Measurements from ENCODE around the gene SCUBE1. TPM values are rescaled to one million over a fixed set of nuclear protein-coding genes. Genes with fewer than 3 reads are reported as not detected.

SCUBE1 gene
- total and polyA plus RNA-seq, 2 of the 8 experiments (the other 6 are each of a cell fraction or from before 2014, with no cell fraction given), result 2.3 to 4.9 TPM

- CTCF ChIA-PET (ENCODE audit: partially characterized antibody), result interaction anchor here (0.7 to 6.1 kb wide), 7 partner anchors 15 to 136 kb away, joined by 3 to 38 read pairs (median 6); partner anchors contain the start of gene SCUBE1
- no peak overlapping the region for H3K4ac ChIP-seq (replicated peaks; ENCODE audit: insufficient read length, low read depth, low read length)
- H3K79me1 ChIP-seq (ENCODE audit: low read depth, low read length), result no peaks in the 10 kb centered on the region
Measured at GRCh38 chr22:43364169-43364435, 20.9 kb upstream of the SCUBE1 start.

More at GRCh38 chr22:43364169-43364435, 20.9 kb upstream of the SCUBE1 start:
- no peak overlapping the region for H4K91ac ChIP-seq (replicated peaks; ENCODE audit: insufficient read length, low read length)
- WGBS, 2 experiments (ENCODE audit: extremely low coverage in 1 of 2, insufficient coverage in 1 of 2, insufficient read length in 1 of 2, insufficient replicate concordance in 2 of 2, low coverage in 1 of 2, low lambda C conversion rate in 2 of 2, missing lambda C conversion rate in 1 of 2), result 91% methylated on average over 8 of the region's 8 CpGs; no CpG with 5 or more reads in 1 of the 2 experiments
- no peak overlapping the region for H3K9ac ChIP-seq (replicated peaks in 1 of 4; ENCODE audit: extremely low read depth in 1 of 4, low read depth in 3 of 4, low read length in 3 of 4)
- H2AK5ac ChIP-seq (ENCODE audit: low read depth, low read length), result no peak overlapping the region
- TF ChIP-seq POLR2AphosphoS5 (IDR thresholded peaks at IDR 0.05; ENCODE audit: low read depth, low read length) (no peak), TAF1 (IDR thresholded peaks at IDR 0.05; ENCODE audit: low read depth, low read length) (no peak), CHD2 (IDR thresholded peaks at IDR 0.05; ENCODE audit: low read length) (no peak), RXRA (IDR thresholded peaks at IDR 0.05; ENCODE audit: insufficient read depth, low read depth, low read length) (no peak), KDM1A (IDR thresholded peaks at IDR 0.05; ENCODE audit: borderline replicate concordance, low read length) (no peak), POLR2A (IDR thresholded peaks at IDR 0.05; ENCODE audit: control extremely low read depth in 1 of 2, low read depth in 2 of 2, low read length in 2 of 2) (no peak), RNF2 (IDR thresholded peaks at IDR 0.05; ENCODE audit: borderline replicate concordance, low read depth, low read length, missing control alignments, poor library complexity, severe bottlenecking) (no peak), PHF8 (conservative IDR thresholded peaks at IDR 0.05; ENCODE audit: low read depth, low read length) (no peak), JUN (IDR thresholded peaks at IDR 0.05; ENCODE audit: low read depth, low read length) (no peak)
- TF ChIP-seq, protein P1, sequence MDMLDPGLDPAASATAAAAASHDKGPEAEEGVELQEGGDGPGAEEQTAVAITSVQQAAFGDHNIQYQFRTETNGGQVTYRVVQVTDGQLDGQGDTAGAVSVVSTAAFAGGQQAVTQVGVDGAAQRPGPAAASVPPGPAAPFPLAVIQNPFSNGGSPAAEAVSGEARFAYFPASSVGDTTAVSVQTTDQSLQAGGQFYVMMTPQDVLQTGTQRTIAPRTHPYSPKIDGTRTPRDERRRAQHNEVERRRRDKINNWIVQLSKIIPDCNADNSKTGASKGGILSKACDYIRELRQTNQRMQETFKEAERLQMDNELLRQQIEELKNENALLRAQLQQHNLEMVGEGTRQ (IDR thresholded peaks at IDR 0.05; ENCODE audit: low read length), result no peak
- H3K4me3 ChIP-seq (ENCODE audit: extremely low read depth in 1 of 4, insufficient read depth in 2 of 4, low read depth in 3 of 4, low read length in 4 of 4), result no peak overlapping the region
- no peak overlapping the region for H3K4me2 ChIP-seq (ENCODE audit: insufficient read depth in 1 of 2, low read depth in 2 of 2, low read length in 2 of 2)
- no peaks in the 10 kb centered on the region for H3K27me3 ChIP-seq (replicated peaks in 1 of 4; ENCODE audit: control insufficient read depth in 3 of 4, extremely low read depth in 1 of 4, insufficient read depth in 3 of 4, low read length in 3 of 4)
- H3K36me3 ChIP-seq (ENCODE audit: control insufficient read depth in 2 of 4, insufficient read depth in 4 of 4, low read length in 3 of 4), result no peaks in the 10 kb centered on the region; a peak in 1 of 8 replicates
- no peak overlapping the region for H3K56ac ChIP-seq (replicated peaks; ENCODE audit: insufficient read length, low read depth, low read length)
- no peak overlapping the region for H4K8ac ChIP-seq (ENCODE audit: extremely low read depth, insufficient read depth, low read length)
- H2BK120ac ChIP-seq (replicated peaks; ENCODE audit: low read depth, low read length), result no peak overlapping the region
- H2BK20ac ChIP-seq (ENCODE audit: low read length), result no peak overlapping the region
- no peak overlapping the region for H3K14ac ChIP-seq (ENCODE audit: insufficient read length)
- no peak overlapping the region for H2BK5ac ChIP-seq (ENCODE audit: low read depth, low read length)
- H4K20me1 ChIP-seq (replicated peaks in 1 of 2; ENCODE audit: control insufficient read depth in 1 of 2, insufficient read depth in 2 of 2, low read length in 2 of 2), result no peaks in the 10 kb centered on the region
- no peaks in the 10 kb centered on the region for H3K23me2 ChIP-seq (ENCODE audit: low read depth, low read length)
- 0 out of 2 replicates have a peak overlapping the region, but pooled peaks have one; percentile 50 for H2AFZ ChIP-seq (ENCODE audit: low read length)
- H3K27ac ChIP-seq (ENCODE audit: low read depth, low read length), result no peak overlapping the region
- no peak for DNase-seq (ENCODE audit: low read depth in 1 of 2, low spot score in 2 of 2)
- H2BK15ac ChIP-seq (ENCODE audit: low read length), result no peak overlapping the region
- no peak overlapping the region for H3K18ac ChIP-seq (ENCODE audit: extremely low read depth, low read length)
- no peak overlapping the region for H3K23ac ChIP-seq (ENCODE audit: insufficient read length)
- H2BK12ac ChIP-seq (ENCODE audit: low read depth, low read length), result no peak overlapping the region
- H4K5ac ChIP-seq (ENCODE audit: insufficient read length, low read depth, low read length), result no peak overlapping the region
- H3K4me1 ChIP-seq (replicated peaks in 1 of 4; ENCODE audit: control insufficient read depth in 3 of 4, insufficient read depth in 4 of 4, low read length in 3 of 4), result peaks cover 0 to 4% (median under 1%) of the 10 kb centered on the region in 4 experiments; a peak in 4 of 7 replicates
- H3K9me3 ChIP-seq (ENCODE audit: insufficient read depth in 2 of 2, low read depth in 1 of 2, low read length in 1 of 2), result peaks cover 0 to 5% of the 10 kb centered on the region in 2 experiments; a peak in 1 of 4 replicates
- no peaks in the 10 kb centered on the region for H3K79me2 ChIP-seq (ENCODE audit: control insufficient read depth in 1 of 2, insufficient read depth in 2 of 2, low read length in 2 of 2)
- FAIRE-seq, result no peak
- POLR2A ChIA-PET (ENCODE audit: partially characterized antibody), result no interaction called here
